Mesangial cell (primary cell): Measurements from ENCODE around the gene GOLGA1. TPM values are rescaled to one million over a fixed set of nuclear protein-coding genes. Genes with fewer than 3 reads are reported as not detected.

ENCODE experiments used
- total RNA-seq: library from RNA; depleted of rRNA; stranded (reverse); fragments of >200 nt; gene quantifications from 2 replicates; pipeline ENCODE4 v1.2.3, GENCODE V29; 2015

GOLGA1 gene, protein sequence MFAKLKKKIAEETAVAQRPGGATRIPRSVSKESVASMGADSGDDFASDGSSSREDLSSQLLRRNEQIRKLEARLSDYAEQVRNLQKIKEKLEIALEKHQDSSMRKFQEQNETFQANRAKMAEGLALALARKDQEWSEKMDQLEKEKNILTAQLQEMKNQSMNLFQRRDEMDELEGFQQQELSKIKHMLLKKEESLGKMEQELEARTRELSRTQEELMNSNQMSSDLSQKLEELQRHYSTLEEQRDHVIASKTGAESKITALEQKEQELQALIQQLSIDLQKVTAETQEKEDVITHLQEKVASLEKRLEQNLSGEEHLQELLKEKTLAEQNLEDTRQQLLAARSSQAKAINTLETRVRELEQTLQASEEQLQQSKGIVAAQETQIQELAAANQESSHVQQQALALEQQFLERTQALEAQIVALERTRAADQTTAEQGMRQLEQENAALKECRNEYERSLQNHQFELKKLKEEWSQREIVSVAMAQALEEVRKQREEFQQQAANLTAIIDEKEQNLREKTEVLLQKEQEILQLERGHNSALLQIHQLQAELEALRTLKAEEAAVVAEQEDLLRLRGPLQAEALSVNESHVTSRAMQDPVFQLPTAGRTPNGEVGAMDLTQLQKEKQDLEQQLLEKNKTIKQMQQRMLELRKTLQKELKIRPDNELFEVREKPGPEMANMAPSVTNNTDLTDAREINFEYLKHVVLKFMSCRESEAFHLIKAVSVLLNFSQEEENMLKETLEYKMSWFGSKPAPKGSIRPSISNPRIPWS
- 5.7 and 9.0 TPM in 2 replicates for total RNA-seq

DNA sequence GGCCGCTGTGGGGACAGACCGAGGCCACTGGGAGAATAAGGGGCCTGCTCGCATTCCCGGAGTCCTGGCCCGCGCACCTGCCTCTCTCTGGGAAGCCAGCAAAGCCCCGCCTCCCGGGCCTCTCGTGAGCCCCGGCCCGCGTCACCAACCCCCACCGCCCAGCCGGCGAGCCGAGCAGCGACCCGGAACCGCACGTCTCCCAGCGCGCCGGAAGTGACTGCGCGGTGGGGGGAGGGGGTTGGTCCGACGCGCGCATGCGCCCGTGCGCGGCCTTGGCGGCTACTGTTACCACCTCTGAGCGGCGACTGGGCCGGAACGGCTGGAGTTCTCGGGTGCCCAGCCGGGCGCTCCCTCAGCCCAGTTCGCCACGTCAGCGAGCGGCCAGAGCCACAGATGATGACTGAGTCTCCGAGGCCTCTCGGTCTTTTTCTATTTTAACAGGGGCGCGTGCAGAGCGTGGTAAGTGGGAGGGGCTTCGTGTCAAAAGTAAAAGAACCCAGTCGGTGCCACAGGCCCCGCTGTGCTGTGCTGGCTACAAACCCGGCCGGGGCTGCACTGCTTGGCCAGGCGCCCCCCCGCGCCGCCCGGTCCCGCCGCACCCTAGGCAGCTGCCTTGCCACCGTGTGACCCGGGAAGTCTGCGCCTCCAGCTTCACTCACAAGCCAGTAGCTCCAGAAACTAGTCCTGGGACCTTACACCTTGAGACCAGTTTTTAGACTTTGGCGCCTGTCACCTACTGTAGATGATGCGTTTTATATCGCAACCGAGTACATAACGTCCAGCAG, at the start of gene GOLGA1:
TSS of gene GOLGA1 (minus strand) at position 190 of the 785 bp plus-strand sequence. CDS start 2,372 bp downstream, outside the sequence.

DNA sequence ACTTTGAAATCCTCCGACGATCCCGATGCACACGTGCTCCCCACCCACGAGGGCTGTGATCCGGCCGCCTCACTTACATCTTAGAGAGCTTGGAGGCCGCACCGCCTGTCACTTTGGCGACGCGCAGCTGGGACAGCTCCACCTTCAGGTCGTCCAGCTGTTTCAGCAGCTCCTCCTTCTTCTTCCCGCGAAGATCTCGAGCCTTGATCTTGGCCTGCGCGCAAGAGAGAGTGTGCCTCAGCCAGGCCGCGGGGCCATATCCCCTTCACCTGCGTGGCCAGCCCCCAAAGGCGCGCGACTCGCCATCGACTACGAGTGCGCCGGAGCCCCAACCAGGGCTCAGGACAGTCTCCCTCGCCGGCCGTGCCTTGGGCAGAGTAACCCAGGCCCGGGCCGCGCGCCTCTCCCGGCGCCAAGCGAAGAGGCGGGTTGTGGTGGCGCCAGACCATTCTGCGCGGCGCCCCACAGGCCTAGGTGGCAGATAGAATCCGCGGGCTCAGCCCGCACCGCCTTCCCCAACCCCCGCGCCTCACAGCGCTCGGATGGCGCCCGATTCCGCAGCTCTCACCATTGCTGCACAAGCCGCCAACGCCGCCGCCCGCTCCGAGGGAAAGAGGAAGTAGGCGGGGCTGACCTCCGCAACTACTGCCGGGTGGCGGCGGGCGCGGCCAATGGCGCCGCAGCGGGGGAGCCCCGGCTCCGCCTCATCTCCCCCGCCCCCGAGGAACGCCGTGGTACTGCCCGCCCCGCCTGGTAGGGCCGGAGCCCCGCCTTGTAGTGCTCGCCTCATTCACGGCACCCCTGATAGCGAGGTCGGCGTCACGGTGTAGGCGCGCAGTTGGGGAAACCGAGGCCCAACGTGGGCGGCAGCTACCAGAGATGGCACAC, 79.3 kb downstream of the GOLGA1 start, which contains the start of the genes ARPC5L and RPL35:
TSS of gene ARPC5L (plus strand) at position 789 of the 888 bp plus-strand sequence. CDS start 7,161 bp downstream, outside the sequence.
TSS of gene RPL35 (minus strand) at position 616 of the 888 bp plus-strand sequence. CDS start at position 571, 45 bp downstream.

DNA sequence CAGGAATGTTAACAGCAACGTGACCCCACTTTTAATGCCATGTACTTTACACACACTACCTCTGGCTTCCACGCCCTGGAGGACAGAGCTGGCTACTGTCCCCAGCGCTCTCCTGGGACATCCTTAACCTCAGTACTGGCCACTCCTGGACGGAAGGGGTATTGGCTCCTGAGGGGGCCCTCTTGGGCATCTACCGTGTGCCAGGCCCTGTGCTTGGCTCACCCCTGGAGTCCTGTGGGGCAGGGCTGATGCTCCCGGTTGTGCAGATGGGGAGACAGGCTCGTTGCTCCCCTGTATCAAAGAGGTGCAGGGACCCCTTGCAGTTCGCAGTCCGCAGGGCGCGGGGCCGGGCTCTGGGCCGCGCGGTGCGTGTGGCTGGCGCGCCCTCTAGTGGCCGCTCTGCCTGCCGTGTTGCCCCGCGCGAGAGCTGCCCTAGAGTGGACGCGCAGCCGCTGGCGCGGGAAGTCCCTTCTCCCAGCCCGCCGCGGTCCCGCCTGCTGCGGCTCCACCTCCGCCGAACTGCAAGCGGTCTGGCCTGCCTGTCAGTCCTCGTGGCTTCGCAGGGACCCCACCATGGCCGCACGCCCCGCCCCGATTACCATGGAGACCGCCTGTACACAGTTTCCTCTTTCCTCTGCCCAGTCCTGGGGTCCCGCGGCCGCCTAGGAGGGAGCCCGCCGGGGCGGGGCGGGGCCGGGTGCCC, 87.9 kb downstream of the GOLGA1 start, which contains the start of gene WDR38:
TSS of gene WDR38 (plus strand) at position 632 of the 703 bp plus-strand sequence. CDS start 72 bp downstream, outside the sequence.

Other genes with a start within 250 kb of the GOLGA1 start
- 0.49 and 0.51 TPM in 2 replicates for gene NR6A1, start 169.8 kb downstream of the GOLGA1 start, total RNA-seq
- 13.7 and 104 TPM in 2 replicates for gene OLFML2A, start 163.9 kb downstream of the GOLGA1 start, total RNA-seq
- 0.13 TPM in 1 of 2 replicates, not detected in the other for gene WDR38, start 87.6 kb downstream of the GOLGA1 start, total RNA-seq
- 1,392 and 2,246 TPM in 2 replicates for gene RPL35, start 79.1 kb downstream of the GOLGA1 start, total RNA-seq
- gene ARPC5L, start 79.0 kb downstream of the GOLGA1 start, total RNA-seq = 15.8 and 32.6 TPM in 2 replicates
- 3.2 and 3.6 TPM in 2 replicates for gene SCAI, start 202.4 kb upstream of the GOLGA1 start, total RNA-seq
- 19.5 and 21.3 TPM in 2 replicates for gene PPP6C, start 248.7 kb upstream of the GOLGA1 start, total RNA-seq